IMR-90 (cell line): ENCODE results near the gene KCNQ1. TPM values are rescaled to one million over a fixed set of nuclear protein-coding genes. Genes with fewer than 3 reads are reported as not detected.

ENCODE experiments used
- ATAC-seq: fragments of 200-7000 bp; cut with Tn5 transposase; 2 replicates; pipeline ENCODE4 v1.9.1; 2020; ENCODE audit warnings: low read depth, mild to moderate bottlenecking, moderate library complexity
- BruUV-seq: library from RNA; stranded (reverse); fragments of 400-500 nt; replicated peaks from 2 replicates; lab custom pipeline; 2021; lab: Mats Ljungman, UMichigan
- CTCF ChIA-PET: fragments of 300-600 bp; formaldehyde crosslinking; extraction: SDS; loops from one replicate; lab custom pipeline; 2021; ENCODE audit warnings: antibody characterized with exemption; lab: Yijun Ruan, JAX
- POLR2A ChIA-PET: fragments of 300-600 bp; sonication (Branson Sonifier 250); formaldehyde crosslinking; loops from one replicate; lab custom pipeline; 2022; ENCODE audit warnings: antibody characterized with exemption; ENCODE audit not compliant: unreplicated experiment; lab: Charles Lee
- DNase-seq: peaks from one replicate; pipeline ENCODE4 v3.0.0; 2013
- H2AFZ ChIP-seq: replicated peaks from 2 replicates; pipeline ENCODE3; 2013; ENCODE audit warnings: low read length, mild to moderate bottlenecking; ENCODE audit not compliant: poor library complexity
- H2AK5ac ChIP-seq: 2 replicates; pipeline ENCODE4 v1.6.1; 2013; ENCODE audit warnings: low read depth, low read length, inconsistent platforms
- H2AK9ac ChIP-seq: replicated peaks from 2 replicates; pipeline ENCODE3; 2013; ENCODE audit warnings: mild to moderate bottlenecking, low read depth, low read length, moderate library complexity; ENCODE audit not compliant: poor library complexity
- H2BK120ac ChIP-seq: 2 replicates; pipeline ENCODE4 v1.6.1; 2013; ENCODE audit warnings: low read depth, low read length, inconsistent platforms
- H2BK15ac ChIP-seq: 3 replicates; pipeline ENCODE4 v1.6.1; 2013; ENCODE audit warnings: low read depth, low read length, inconsistent platforms
- H2BK20ac ChIP-seq: 2 replicates; pipeline ENCODE4 v1.6.1; 2013; ENCODE audit warnings: low read depth, mild to moderate bottlenecking, inconsistent platforms, low read length, moderate library complexity
- H2BK5ac ChIP-seq: 2 replicates; pipeline ENCODE4 v1.6.1; 2013; ENCODE audit warnings: mild to moderate bottlenecking, low read depth, low read length, inconsistent platforms; ENCODE audit not compliant: poor library complexity, severe bottlenecking
- H3K14ac ChIP-seq: replicated peaks from 2 replicates; pipeline ENCODE4 v1.6.1; 2013; ENCODE audit warnings: low read depth, low read length, inconsistent platforms
- H3K18ac ChIP-seq: 2 replicates; pipeline ENCODE4 v1.6.1; 2013; ENCODE audit warnings: low read depth, low read length, control low read depth
- H3K23ac ChIP-seq: 2 replicates; pipeline ENCODE4 v1.6.1; 2013; ENCODE audit warnings: low read depth, low read length, inconsistent platforms
- H3K27ac ChIP-seq: 2 replicates; pipeline ENCODE4 v1.5.1; 2013; ENCODE audit warnings: mild to moderate bottlenecking, control low read depth, low read length; ENCODE audit not compliant: insufficient read depth
- H3K27me3 ChIP-seq: 2 replicates; pipeline ENCODE4 v1.6.1; 2013; ENCODE audit warnings: low read length; ENCODE audit not compliant: control insufficient read depth, insufficient read depth
- H3K36me3 ChIP-seq: 2 replicates; pipeline ENCODE4 v1.6.1; 2013; ENCODE audit warnings: low read length, mixed read lengths; ENCODE audit not compliant: control insufficient read depth, insufficient read depth
- H3K4ac ChIP-seq: 2 replicates; pipeline ENCODE4 v1.6.1; 2013; ENCODE audit warnings: low read depth, low read length, inconsistent platforms
- H3K4me1 ChIP-seq: 2 replicates; pipeline ENCODE4 v1.6.1; 2013; ENCODE audit warnings: low read length, mixed read lengths; ENCODE audit not compliant: control insufficient read depth, insufficient read depth
- H3K4me2 ChIP-seq: 2 replicates; pipeline ENCODE4 v1.6.1; 2013; ENCODE audit warnings: low read depth, mild to moderate bottlenecking, control low read depth, low read length, moderate library complexity
- H3K4me3 ChIP-seq: 2 replicates; pipeline ENCODE4 v1.5.1; 2013; ENCODE audit warnings: low read depth, mild to moderate bottlenecking, control low read depth, low read length, moderate library complexity; ENCODE audit not compliant: insufficient read depth
- H3K56ac ChIP-seq: 2 replicates; pipeline ENCODE4 v1.6.1; 2013; ENCODE audit warnings: low read length, inconsistent platforms; ENCODE audit not compliant: insufficient read depth; ENCODE audit errors: extremely low read depth
- H3K79me1 ChIP-seq, 2 experiments: 2 replicates each; pipeline ENCODE4 v1.6.1; 2013; ENCODE audit warnings: low read length in 2 of 2, inconsistent platforms in 1 of 2, low read depth in 1 of 2
- H3K9ac ChIP-seq: 2 replicates; pipeline ENCODE4 v1.6.1; 2013; ENCODE audit warnings: low read depth, low read length, control low read depth
- H3K9me1 ChIP-seq: 2 replicates; pipeline ENCODE4 v1.6.1; 2013; ENCODE audit warnings: low read length, inconsistent platforms; ENCODE audit not compliant: insufficient read depth
- H3K9me3 ChIP-seq: 2 replicates; pipeline ENCODE4 v1.6.1; 2013; ENCODE audit warnings: low read length; ENCODE audit not compliant: control insufficient read depth, insufficient read depth
- H4K20me1 ChIP-seq: 2 replicates; pipeline ENCODE4 v1.6.1; 2013; ENCODE audit warnings: low read length, inconsistent platforms; ENCODE audit not compliant: insufficient read depth
- H4K5ac ChIP-seq: 2 replicates; pipeline ENCODE4 v1.6.1; 2013; ENCODE audit warnings: mild to moderate bottlenecking, low read depth, low read length, control low read depth
- H4K8ac ChIP-seq, 2 experiments: 2 replicates each; pipeline ENCODE4 v1.6.1; 2013; ENCODE audit warnings: low read depth in 2 of 2, low read length in 2 of 2, control low read depth in 1 of 2, inconsistent platforms in 1 of 2
- H4K91ac ChIP-seq: 2 replicates; pipeline ENCODE4 v1.6.1; 2013; ENCODE audit warnings: low read depth, low read length, inconsistent platforms; ENCODE audit not compliant: insufficient read depth
- BHLHE40 ChIP-seq: fragments of 150-350 bp; IDR thresholded peaks from 2 replicates; pipeline ENCODE4 v1.6.1; 2016; ENCODE audit warnings: mild to moderate bottlenecking, low read depth, low read length
- CEBPB ChIP-seq: IDR thresholded peaks from 2 replicates; pipeline ENCODE4 v1.6.1; 2012; ENCODE audit warnings: low read depth, low read length, improper control_type of control experiment
- CHD1 ChIP-seq: IDR thresholded peaks from 2 replicates; pipeline ENCODE4 v1.6.1; 2012; ENCODE audit warnings: low read depth, low read length, improper control_type of control experiment
- CTCF ChIP-seq: conservative IDR thresholded peaks from 2 replicates; pipeline ENCODE4 v1.5.1; 2012; ENCODE audit warnings: mild to moderate bottlenecking, low read depth, low read length, improper control_type of control experiment
- FOS ChIP-seq: fragments of 150-350 bp; IDR thresholded peaks from 2 replicates; pipeline ENCODE4 v1.6.1; 2016; ENCODE audit warnings: low read depth, low read length
- MAFK ChIP-seq: IDR thresholded peaks from 2 replicates; pipeline ENCODE4 v1.6.1; 2012; ENCODE audit warnings: low read depth, low read length, improper control_type of control experiment
- MAZ ChIP-seq: IDR thresholded peaks from 2 replicates; pipeline ENCODE4 v1.6.1; 2012; ENCODE audit warnings: low read depth, mild to moderate bottlenecking, low read length, improper control_type of control experiment, moderate library complexity, borderline replicate concordance
- MXI1 ChIP-seq: IDR thresholded peaks from 2 replicates; pipeline ENCODE4 v1.6.1; 2012; ENCODE audit warnings: low read depth, mild to moderate bottlenecking, low read length, moderate library complexity, borderline replicate concordance
- NFE2L2 ChIP-seq: fragments of 150-350 bp; IDR thresholded peaks from 2 replicates; pipeline ENCODE4 v1.6.1; 2016; ENCODE audit warnings: low read depth, mild to moderate bottlenecking, low read length
- POLR2A ChIP-seq: IDR thresholded peaks from 2 replicates; pipeline ENCODE4 v1.6.1; 2012; ENCODE audit warnings: mild to moderate bottlenecking, low read depth, low read length
- RAD21 ChIP-seq: IDR thresholded peaks from 2 replicates; pipeline ENCODE4 v1.6.1; 2012; ENCODE audit warnings: low read length, improper control_type of control experiment
- RCOR1 ChIP-seq: IDR thresholded peaks from 2 replicates; pipeline ENCODE4 v1.6.1; 2012; ENCODE audit warnings: mild to moderate bottlenecking, low read length, improper control_type of control experiment; ENCODE audit not compliant: insufficient replicate concordance
- RFX5 ChIP-seq: IDR thresholded peaks from 2 replicates; pipeline ENCODE4 v1.8.0; 2012; ENCODE audit warnings: low read depth, mild to moderate bottlenecking, low read length, moderate library complexity
- SMC3 ChIP-seq: fragments of 150-350 bp; IDR thresholded peaks from 2 replicates; pipeline ENCODE4 v1.6.1; 2016; ENCODE audit warnings: low read depth, mild to moderate bottlenecking, antibody characterized with exemption, low read length, moderate library complexity
- USF2 ChIP-seq: fragments of 150-350 bp; IDR thresholded peaks from 2 replicates; pipeline ENCODE4 v1.6.1; 2017; ENCODE audit warnings: mild to moderate bottlenecking, antibody characterized with exemption, low read length, low read depth
- WGBS, 2 experiments: methylation state at CpG; one replicate each; pipeline versions ENCODE4 v1.1.5 to v1.1.7; 2013; ENCODE audit warnings: missing lambda C conversion rate in 2 of 2; ENCODE audit not compliant: insufficient read length in 1 of 2; ENCODE audit errors: extremely low coverage in 2 of 2; 5-methylcytosine and 5-hydroxymethylcytosine counted together
- dilution Hi-C: fragments of 300-500 bp; cut with HindIII; formaldehyde crosslinking; loops from one replicate; pipeline ENCODE4 v1.14.3; 2018; ENCODE audit warnings: low sequenced_read_pairs; ENCODE audit not compliant: unreplicated experiment
- in situ Hi-C: fragments of 300-500 bp; cut with MboI; formaldehyde crosslinking; loops from 3 replicates; pipeline ENCODE4 v1.14.3; 2019; ENCODE audit warnings: low sequenced_read_pairs, inconsistent platforms, mixed read lengths
- intact Hi-C: fragments of 100-400 bp; cut with micrococcal nuclease; formaldehyde crosslinking; loops from 2 replicates; pipeline ENCODE4 v1.10.0; 2022
- polyA plus RNA-seq, 3 experiments: library from polyadenylated mRNA; depleted of rRNA; stranded (reverse); fragments of >200 nt; gene quantifications; 2 replicates each; pipeline ENCODE4 v1.2.3, GENCODE V29; 2012; ENCODE audit warnings: low replicate concordance in 1 of 3
- total RNA-seq: library from RNA; depleted of rRNA; stranded (reverse); fragments of >200 nt; gene quantifications from 2 replicates; pipeline ENCODE4 v1.2.3, GENCODE V29; 2012
- TF ChIP-seq, protein P1 (sequence below): fragments of 150-350 bp; IDR thresholded peaks from 2 replicates; pipeline ENCODE4 v1.6.1; 2016; ENCODE audit warnings: low read depth, mild to moderate bottlenecking, low read length, moderate library complexity, borderline replicate concordance

The KCNQ1 gene
- total and polyA plus RNA-seq, 2 of the 4 experiments (the other 2 are of a cell fraction): 0.07 TPM; not detected in 1

DNA sequence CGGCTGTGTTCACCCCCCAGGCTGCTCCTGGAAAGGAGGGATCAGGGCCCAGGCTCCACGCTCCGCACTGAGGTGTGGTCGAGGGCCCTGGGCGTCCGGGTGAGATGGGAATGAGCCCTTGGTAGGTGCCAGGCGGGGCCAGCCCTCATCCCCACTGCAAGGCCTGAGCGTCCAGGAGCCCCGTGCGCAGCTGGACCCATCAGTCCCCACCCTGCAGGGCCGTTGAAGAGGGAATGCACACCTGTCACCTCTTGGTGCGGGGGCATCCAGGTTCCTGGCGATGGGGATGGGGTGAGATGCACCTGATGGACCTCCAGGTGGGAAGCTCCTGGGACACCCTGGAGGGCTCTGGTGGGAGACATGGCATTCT lies 72.2 kb downstream of the KCNQ1 start:
- Histone ChIP-seq H3K4me3 (no peak overlapping the region), H3K4me1 (no peaks in the 10 kb centered on the region), H2BK15ac (no peak overlapping the region), H3K36me3 (no peaks in the 10 kb centered on the region), H3K23ac (no peak overlapping the region), H2AFZ (no peak overlapping the region), H2BK5ac (no peak overlapping the region), H3K4ac (no peak overlapping the region), H2BK120ac (no peak overlapping the region), H4K8ac (no peak overlapping the region), H4K20me1 (no peaks in the 10 kb centered on the region), H3K27ac (no peak overlapping the region), H4K5ac (no peak overlapping the region), H3K9me3 (no peaks in the 10 kb centered on the region), H2AK5ac (no peak overlapping the region), H3K18ac (no peak overlapping the region), H4K91ac (no peak overlapping the region), H3K27me3 (peaks cover 38% of the 10 kb centered on the region), H3K79me1 (no peaks in the 10 kb centered on the region), H3K14ac (no peak overlapping the region), H2AK9ac (no peak overlapping the region), H3K56ac (no peak overlapping the region), H3K9ac (no peak overlapping the region), H3K9me1 (no peaks in the 10 kb centered on the region), H3K4me2 (no peak overlapping the region), H2BK20ac (no peak overlapping the region)
- DNase-seq: no peak
- in situ Hi-C loops (loop anchor here (10.0 kb wide), 1 partner anchor 82 kb away; no protein-coding TSS in a partner anchor), intact Hi-C loops (no loop called here), dilution Hi-C loops (no loop called here)
- POLR2A ChIA-PET: no interaction called here
- CTCF ChIA-PET: no interaction called here
- no peak for ATAC-seq
- TF ChIP-seq MXI1 (no peak), BHLHE40 (no peak), RCOR1 (no peak), RAD21 (no peak), FOS (no peak), NFE2L2 (no peak), CHD1 (no peak), CEBPB (no peak), MAFK (no peak), MAZ (no peak), SMC3 (no peak), USF2 (no peak), RFX5 (no peak), CTCF (no peak), POLR2A (no peak)
- TF ChIP-seq, protein P1, sequence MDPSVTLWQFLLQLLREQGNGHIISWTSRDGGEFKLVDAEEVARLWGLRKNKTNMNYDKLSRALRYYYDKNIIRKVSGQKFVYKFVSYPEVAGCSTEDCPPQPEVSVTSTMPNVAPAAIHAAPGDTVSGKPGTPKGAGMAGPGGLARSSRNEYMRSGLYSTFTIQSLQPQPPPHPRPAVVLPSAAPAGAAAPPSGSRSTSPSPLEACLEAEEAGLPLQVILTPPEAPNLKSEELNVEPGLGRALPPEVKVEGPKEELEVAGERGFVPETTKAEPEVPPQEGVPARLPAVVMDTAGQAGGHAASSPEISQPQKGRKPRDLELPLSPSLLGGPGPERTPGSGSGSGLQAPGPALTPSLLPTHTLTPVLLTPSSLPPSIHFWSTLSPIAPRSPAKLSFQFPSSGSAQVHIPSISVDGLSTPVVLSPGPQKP: no peak
- WGBS, 2 experiments: 61% methylated on average over 5 of the region's 13 CpGs; no CpG with 5 or more reads in 1 of the 2 experiments
- no TSS peak for BruUV-seq
